Body of pancreas (tissue), 4 donors: Measurements from ENCODE around the gene RBM20. TPM values are rescaled to one million over a fixed set of nuclear protein-coding genes. Genes with fewer than 3 reads are reported as not detected.
A peak's percentile ranks its signal among the peaks of the same experiment; 100 is the strongest.

ENCODE experiments used
- ATAC-seq: fragments of 150-250 bp; one replicate; pipeline ENCODE4 v1.9.1; 2016
- DNase-seq, 4 donors: peaks; one replicate each; pipeline ENCODE4 v3.0.0-alpha.2; 2019
- H3K27ac ChIP-seq, 4 donors: fragments of 200-600 bp; sonication (generic); 1 replicate in 3 of 4; 2 replicates in 1 of 4; pipeline versions ENCODE4 v1.5.1 to v1.6.1; 2016 to 2019; ENCODE audit warnings: mild to moderate bottlenecking in 1 of 4, mixed read lengths in 1 of 4, moderate library complexity in 1 of 4
- H3K27me3 ChIP-seq, 2 donors: fragments of 200-600 bp; sonication (generic); one replicate each; pipeline ENCODE4 v1.6.0; 2016; ENCODE audit warnings: mild to moderate bottlenecking in 1 of 2
- H3K36me3 ChIP-seq, 2 donors: fragments of 200-600 bp; sonication (generic); replicated peaks in 1 of 2; 2 replicates each; pipeline ENCODE4 v1.5.1; 2016; ENCODE audit warnings: low read depth in 2 of 2; ENCODE audit not compliant: insufficient read depth in 1 of 2
- H3K4me1 ChIP-seq: fragments of 200-600 bp; sonication (generic); one replicate; pipeline ENCODE4 v1.6.0; 2016
- H3K4me3 ChIP-seq, 2 donors: fragments of 200-600 bp; sonication (generic); 1 replicate in 1 of 2; 2 replicates in 1 of 2; pipeline ENCODE4 v1.5.1; 2016 to 2019
- H3K9me3 ChIP-seq, 3 donors: fragments of 200-600 bp; sonication (generic); 1 replicate in 2 of 3; 2 replicates in 1 of 3; pipeline ENCODE4 v1.5.1; 2016
- POLR2A ChIP-seq, 3 donors: fragments of 450-650 bp; IDR thresholded peaks; one replicate each; pipeline ENCODE4 v1.6.1; 2016; ENCODE audit warnings: antibody characterized with exemption in 3 of 3, mild to moderate bottlenecking in 2 of 3
- WGBS, 2 donors: methylation state at CpG; one replicate each; pipeline ENCODE4 v1.1.5; 2017; 5-methylcytosine and 5-hydroxymethylcytosine counted together
- intact Hi-C: fragments of 100-400 bp; cut with DNase I; formaldehyde crosslinking; loops from one replicate; pipeline ENCODE4 v1.15.1; 2023
- total RNA-seq, 2 donors: library from RNA; depleted of rRNA; stranded (reverse); fragments of >200 nt; gene quantifications; one replicate each; pipeline ENCODE4 v1.1.0, GENCODE V29; 2016
- TF ChIP-seq, protein P1 (sequence below), 7 experiments: fragments of 450-650 bp in 4 of 7; fragments of 200-600 bp in 3 of 7; sonication (generic) in 3 of 7; IDR thresholded peaks; one replicate each; pipeline ENCODE4 v1.5.1; 2016 to 2019; ENCODE audit warnings: antibody characterized with exemption in 7 of 7

RBM20 gene
- total RNA-seq, 2 donors from 2014 or later = 14.5 to 39.4 TPM

DNA sequence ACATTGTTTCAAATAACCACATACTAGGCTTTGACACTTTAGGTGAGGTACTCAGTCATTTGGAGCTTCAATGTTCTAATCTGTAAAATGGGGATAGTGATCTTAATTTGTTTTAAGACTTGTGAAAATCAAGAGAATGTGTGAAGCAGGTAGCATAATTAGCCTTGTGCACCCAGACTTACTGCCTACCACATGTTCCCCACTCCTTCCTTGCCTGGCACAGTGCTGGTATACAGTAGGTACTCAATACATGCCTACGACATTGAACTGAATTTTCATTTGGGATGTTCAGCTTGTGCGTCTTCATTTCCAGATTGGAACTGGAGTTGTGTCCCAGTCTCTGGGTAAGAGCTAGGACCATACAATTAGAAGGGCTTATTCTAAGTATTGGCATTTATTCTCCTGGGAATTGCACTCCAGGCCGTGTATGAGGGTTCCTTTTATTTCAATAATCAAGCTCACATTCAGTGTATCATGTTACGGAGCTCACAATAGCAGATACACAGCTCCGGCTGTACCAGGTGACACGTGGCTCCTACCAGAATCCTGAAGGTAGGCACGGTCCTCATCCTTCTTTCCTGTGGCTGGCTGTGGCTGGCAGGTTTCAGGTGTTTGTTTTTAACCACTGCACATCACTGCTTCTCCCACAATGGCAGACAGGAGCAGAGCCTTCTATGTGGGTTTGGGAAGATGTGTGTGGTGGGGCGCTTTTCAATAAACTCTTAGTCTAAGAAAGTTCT lies 118.1 kb downstream of the RBM20 start:
- ATAC-seq = no peak
- 84 to 90% methylated on average over 8 of the region's 8 CpGs for WGBS, 2 donors

DNA sequence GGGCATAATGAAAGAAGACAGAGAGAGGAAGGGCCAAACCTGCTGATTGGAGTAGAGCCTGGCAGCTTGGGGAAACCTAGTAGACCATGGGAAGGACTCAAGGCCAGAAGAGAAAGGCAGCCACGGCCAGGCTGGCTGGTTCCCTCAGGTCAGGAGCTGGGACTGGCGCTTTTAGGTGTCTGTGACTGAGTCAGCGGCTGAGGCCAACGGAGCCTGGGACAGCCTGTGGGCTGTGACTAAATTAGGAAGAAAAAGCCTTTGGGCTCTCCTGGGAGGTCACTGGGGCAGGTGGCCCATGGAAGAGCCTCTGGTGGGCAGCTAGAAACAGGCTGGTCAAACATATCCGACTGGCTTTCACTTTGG lies 118.7 kb downstream of the RBM20 start:
- DNase-seq = peak in 1 of 4 donors; percentile 34
- no peak overlapping the region for H3K4me3 ChIP-seq
- ATAC-seq = no peak
- TF ChIP-seq, protein P1, sequence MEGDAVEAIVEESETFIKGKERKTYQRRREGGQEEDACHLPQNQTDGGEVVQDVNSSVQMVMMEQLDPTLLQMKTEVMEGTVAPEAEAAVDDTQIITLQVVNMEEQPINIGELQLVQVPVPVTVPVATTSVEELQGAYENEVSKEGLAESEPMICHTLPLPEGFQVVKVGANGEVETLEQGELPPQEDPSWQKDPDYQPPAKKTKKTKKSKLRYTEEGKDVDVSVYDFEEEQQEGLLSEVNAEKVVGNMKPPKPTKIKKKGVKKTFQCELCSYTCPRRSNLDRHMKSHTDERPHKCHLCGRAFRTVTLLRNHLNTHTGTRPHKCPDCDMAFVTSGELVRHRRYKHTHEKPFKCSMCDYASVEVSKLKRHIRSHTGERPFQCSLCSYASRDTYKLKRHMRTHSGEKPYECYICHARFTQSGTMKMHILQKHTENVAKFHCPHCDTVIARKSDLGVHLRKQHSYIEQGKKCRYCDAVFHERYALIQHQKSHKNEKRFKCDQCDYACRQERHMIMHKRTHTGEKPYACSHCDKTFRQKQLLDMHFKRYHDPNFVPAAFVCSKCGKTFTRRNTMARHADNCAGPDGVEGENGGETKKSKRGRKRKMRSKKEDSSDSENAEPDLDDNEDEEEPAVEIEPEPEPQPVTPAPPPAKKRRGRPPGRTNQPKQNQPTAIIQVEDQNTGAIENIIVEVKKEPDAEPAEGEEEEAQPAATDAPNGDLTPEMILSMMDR (IDR thresholded peaks at IDR 0.05) = no peak
- no peak for TF ChIP-seq POLR2A (IDR thresholded peaks at IDR 0.05)
- no peaks in the 10 kb centered on the region for H3K36me3 ChIP-seq
- no peaks in the 10 kb centered on the region for H3K4me1 ChIP-seq
- H3K27me3 ChIP-seq = no peaks in the 10 kb centered on the region
- no peak overlapping the region for H3K27ac ChIP-seq
- 64 to 74% methylated on average over 4 to 5 of the region's 5 CpGs for WGBS, 2 donors
- H3K9me3 ChIP-seq = no peaks in the 10 kb centered on the region
- intact Hi-C loops = no loop called here

More for the DNA sequence above, 118.1 kb downstream of the RBM20 start:
- Histone ChIP-seq H3K27ac (no peak overlapping the region), H3K4me3 (no peak overlapping the region), H3K27me3 (no peaks in the 10 kb centered on the region), H3K4me1 (peaks cover 1% of the 10 kb centered on the region), H3K9me3 (no peaks in the 10 kb centered on the region), H3K36me3 (no peaks in the 10 kb centered on the region)
- TF ChIP-seq, protein P1 (IDR thresholded peaks at IDR 0.05) = no peak
- no peak for TF ChIP-seq POLR2A (IDR thresholded peaks at IDR 0.05)
- intact Hi-C loops = no loop called here
- DNase-seq = no peak

DNA sequence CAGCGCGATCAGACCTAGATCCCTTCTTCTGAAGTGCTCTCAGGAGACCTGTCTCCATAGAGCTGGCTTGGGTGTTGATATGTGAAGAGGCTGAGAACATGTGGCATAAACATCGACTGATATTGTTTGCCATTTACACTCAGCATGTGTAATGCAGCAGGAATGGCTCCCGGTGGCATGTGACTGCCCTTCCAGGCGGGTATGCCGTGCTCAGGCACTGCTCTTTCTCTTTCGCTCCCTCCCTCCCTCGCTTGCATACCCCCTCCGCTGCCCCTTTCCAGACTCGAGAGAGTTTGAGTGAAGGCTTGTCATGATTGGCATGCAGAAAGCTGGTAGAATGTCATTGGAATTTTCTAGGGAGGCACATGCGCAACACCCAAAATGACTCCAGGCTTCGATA lies 120.2 kb downstream of the RBM20 start:
- 78 to 89% methylated on average over 12 of the region's 12 CpGs for WGBS, 2 donors
- ATAC-seq (no peak), DNase-seq (no peak)
- Histone ChIP-seq H3K27me3 (no peaks in the 10 kb centered on the region), H3K4me1 (peaks cover 4% of the 10 kb centered on the region), H3K4me3 (no peak overlapping the region), H3K9me3 (no peaks in the 10 kb centered on the region), H3K27ac (no peak overlapping the region), H3K36me3 (no peaks in the 10 kb centered on the region)
- intact Hi-C loops = no loop called here
- no peak for TF ChIP-seq POLR2A (IDR thresholded peaks at IDR 0.05)
- TF ChIP-seq, protein P1 (IDR thresholded peaks at IDR 0.05) = no peak

DNA sequence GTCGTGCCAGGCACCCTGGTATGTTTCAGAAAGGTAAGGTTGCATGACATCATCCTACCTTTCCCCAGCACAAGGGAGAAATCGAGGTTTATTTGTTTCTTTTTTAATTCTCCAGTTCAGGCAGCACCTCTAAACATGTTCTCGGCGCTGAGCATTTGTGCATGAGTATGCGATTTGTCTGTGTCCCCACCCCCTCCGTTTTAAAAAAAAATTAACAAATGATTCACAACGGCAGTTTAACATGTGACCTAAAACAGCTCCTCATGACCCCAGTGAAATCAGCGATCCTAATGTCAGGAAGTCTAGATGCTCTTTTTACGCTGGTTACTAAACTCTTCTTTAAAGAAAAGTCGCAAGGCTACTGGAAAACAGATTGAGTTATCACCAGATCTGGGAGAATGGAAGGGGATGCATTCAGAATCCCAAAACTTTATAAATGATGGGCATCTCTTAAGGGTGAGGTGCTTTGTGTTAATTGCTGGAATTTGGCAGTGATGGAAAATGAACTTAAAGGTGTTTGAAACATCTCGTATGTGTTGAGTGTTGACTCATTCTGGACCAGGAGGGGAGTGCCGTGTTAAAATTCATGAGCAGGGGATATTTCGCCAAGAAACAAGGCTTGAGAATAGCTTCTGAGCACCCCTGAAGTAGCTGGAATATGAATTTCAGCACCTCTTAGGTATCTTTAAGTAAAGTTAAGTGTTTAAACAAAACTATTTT lies 120.8 kb downstream of the RBM20 start:
- Histone ChIP-seq H3K27me3 (no peaks in the 10 kb centered on the region), H3K4me3 (no peak overlapping the region), H3K9me3 (no peaks in the 10 kb centered on the region), H3K4me1 (peaks cover 4% of the 10 kb centered on the region), H3K27ac (no peak overlapping the region), H3K36me3 (no peaks in the 10 kb centered on the region)
- no peak for TF ChIP-seq POLR2A (IDR thresholded peaks at IDR 0.05)
- TF ChIP-seq, protein P1 (IDR thresholded peaks at IDR 0.05) = no peak
- intact Hi-C loops = no loop called here
- 77 to 82% methylated on average over 13 of the region's 13 CpGs for WGBS, 2 donors
- ATAC-seq (no peak), DNase-seq (no peak)
